H4 (cell line): Measurements from ENCODE around the gene KCNF1. TPM values are rescaled to one million over a fixed set of nuclear protein-coding genes. Genes with fewer than 3 reads are reported as not detected.

Experiments used
- DNase-seq: peaks from one replicate; pipeline ENCODE4 v3.0.0-alpha.2; 2015; ENCODE audit warnings: low spot score
- total RNA-seq: library from RNA; depleted of rRNA; stranded (reverse); fragments of >200 nt; shearing (Covaris generic); gene quantifications from 2 replicates; pipeline ENCODE4 v1.2.3, GENCODE V29; 2014

KCNF1 gene
- total RNA-seq, 1 experiment from 2014 or later = 0.14 TPM

DNA sequence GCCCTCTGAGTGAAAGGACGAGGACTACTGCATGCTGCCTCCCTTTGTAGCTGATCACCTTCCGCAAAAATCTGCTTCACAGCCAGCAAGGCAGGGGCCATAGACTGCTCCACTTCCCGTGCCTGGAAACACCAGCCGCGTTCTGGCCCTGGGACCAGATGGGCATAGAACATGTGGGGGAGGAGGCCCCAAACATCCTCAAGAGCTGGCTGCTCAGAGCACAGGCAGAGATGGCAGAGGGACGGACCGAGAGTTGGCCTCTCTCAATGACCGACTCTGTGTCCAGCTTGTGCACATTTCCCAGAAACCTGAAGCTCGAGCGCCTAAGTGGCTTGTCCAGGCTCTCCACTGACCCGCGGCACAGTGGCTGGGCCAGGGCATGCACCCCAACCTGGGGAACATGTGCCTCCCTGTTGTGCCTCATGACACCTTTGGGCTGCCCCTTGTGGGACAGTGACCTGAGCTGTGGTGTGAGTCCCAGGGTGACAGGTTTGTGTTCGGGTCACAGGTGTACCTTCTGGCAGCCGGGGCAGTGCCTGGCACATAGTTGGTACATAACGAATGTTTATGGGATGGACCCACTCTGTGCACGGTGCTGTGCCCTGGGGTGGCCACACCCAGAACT lies 9.1 kb downstream of the KCNF1 start:
- no peak for DNase-seq

DNA sequence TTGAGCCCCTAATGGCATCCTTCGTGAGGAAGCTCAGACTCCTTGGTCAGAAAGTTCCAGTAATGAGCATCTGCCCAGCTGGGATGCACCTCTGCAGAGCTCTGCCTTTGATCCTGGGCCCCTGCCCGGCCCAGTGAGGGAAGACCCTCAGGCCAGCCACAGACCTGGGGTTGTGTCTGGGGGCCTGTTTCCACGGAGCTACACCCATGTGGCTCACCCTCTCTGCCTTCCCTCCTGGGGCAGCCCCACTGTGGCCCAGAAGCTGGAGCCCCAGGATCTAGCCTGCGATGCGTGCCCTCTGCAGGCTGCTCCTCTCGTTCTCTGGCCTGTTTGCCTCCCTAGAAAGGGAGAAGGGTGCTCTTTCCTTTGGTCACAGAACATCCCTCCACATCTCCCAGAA lies 9.8 kb downstream of the KCNF1 start:
- no peak for DNase-seq

DNA sequence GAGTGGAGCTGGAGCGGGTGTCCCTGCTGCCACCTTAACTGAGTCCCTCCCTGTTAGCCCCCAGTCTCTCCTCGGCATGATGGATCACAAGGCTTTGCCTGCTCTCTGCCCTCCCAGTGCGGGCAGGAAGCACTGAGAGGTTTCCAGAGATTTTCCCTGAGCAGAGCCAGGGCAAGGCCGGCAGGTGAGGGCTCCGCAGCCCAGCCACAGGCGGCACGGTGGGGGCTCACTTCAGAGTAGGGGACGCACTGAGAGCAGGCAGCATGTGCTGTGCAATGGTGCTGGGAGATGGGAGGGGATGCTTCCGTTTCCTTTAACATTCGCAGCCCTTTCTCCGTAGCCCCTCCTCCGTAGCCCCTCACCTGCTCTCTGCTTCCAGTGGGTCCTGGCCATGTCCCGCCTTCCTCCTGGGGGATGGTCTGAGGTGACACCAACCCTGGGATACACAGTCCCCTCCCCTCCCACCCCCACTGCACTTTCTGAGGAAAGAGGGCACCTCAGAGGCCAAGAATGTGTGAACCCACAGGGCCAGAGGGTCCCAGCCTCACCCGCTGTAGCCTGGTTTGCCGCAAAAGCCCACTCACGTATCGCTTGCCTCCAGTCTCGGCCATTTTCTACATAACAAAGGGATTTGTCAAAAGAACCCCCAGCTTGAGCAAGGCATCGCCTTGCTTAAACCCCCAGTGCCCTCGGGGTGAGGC lies 10.7 kb downstream of the KCNF1 start:
- no peak for DNase-seq

DNA sequence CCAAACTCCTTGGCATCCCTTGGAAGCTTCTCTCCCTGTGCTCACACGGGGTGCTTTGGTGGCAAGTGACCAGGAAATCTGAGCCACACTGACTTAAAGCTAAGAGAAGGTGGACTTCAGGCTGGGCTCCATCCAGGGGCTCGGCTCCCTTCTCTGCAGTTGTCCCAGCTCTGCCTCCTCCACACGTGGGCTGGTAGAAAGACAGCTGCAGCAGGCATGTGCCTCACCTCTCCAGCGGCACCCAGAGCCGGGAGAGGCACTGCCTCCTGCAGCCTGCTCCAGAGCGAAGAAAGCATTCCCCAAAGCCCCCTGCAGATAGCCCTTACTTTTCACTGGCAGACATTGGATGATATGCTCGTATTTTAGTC lies 11.3 kb downstream of the KCNF1 start:
- DNase-seq = no peak

DNA sequence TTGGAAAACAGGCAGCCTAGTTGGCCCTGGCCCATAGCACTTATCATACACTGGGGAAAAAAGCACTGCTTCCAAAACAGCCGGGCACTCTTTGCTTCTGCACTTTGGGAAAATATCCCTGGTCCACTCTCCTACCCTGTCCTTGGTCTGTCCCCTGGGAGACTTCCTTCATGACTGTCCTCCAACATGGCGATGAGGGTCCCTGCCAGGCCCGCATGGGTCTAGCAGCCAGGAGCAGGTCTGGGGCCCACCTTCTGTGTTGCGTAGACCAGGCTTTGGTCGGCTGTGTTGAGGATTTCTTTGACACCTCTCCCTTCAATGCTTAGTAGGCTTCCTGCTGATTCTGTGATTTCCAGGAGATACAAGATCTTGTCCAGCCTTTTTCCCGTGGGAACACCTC lies 12.2 kb downstream of the KCNF1 start:
- DNase-seq = no peak

DNA sequence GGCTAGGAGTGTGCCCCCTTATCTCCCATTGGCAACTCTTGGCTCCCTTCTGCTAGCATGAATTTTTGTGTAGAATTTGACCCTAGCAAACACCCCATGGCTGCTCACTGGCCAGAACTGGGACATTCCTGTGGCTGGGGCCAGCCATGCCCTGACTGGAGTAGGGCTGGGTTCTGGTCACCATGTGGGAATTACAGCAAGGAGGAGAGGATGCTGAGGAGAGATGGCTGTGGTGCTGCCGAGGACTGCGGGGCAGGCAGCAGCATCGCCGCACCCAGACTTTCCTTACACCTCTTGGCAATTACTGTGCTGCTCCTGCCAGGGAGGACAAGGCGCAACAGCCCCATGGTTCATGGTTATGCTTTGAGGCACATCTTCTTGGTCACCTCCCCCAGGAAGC lies 12.7 kb downstream of the KCNF1 start:
- no peak for DNase-seq

DNA sequence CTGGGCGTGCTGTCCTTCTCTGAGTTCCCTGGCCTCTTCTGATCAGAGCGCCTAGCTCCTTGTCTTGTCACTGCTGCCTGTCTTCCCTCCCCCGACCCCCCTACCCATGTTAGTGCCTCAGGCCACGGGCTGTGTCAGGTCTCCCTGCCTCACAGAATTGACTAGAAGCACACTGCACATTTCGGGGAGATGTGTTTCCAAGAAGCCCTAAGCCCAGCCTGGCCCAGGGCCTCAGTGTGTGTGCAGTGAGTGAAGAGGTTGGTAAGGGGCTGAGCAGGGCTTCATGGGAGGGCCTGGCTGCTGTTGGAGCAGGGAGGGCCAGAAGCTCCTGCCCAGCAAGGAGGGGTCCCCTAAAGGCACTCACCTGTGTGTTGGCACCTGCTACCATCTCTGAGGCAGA lies 13.1 kb downstream of the KCNF1 start:
- DNase-seq = no peak

DNA sequence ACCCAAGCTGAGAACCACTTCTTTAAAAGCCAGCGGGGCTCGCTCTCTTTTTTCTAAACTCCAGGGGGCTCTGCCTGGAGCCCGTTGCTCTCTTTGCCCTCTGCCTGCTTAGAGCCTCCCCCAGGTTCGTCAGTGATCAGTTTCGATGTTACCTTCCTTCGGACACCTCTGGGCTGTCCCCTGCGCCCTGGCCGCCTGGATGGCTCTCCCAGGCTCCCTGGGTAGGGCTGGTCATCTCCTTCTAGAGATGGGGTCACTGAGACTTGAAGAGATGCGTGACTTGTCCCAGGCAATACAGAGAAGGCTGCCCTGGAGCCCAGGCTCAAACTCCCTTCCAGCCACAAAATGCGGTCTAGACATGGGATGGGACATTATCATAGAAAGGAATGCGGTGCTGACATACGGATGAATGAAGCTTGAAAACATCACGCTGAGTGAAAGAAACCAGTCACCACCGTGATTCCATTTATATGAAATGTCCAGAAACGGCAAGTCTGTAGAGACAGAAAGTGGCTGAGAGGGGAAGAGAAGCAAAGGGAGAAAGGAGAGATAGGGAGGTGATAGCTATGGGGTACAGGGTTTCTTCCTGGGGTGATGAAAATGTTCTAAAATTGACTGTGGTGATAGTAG lies 14.6 kb downstream of the KCNF1 start:
- no peak for DNase-seq

DNA sequence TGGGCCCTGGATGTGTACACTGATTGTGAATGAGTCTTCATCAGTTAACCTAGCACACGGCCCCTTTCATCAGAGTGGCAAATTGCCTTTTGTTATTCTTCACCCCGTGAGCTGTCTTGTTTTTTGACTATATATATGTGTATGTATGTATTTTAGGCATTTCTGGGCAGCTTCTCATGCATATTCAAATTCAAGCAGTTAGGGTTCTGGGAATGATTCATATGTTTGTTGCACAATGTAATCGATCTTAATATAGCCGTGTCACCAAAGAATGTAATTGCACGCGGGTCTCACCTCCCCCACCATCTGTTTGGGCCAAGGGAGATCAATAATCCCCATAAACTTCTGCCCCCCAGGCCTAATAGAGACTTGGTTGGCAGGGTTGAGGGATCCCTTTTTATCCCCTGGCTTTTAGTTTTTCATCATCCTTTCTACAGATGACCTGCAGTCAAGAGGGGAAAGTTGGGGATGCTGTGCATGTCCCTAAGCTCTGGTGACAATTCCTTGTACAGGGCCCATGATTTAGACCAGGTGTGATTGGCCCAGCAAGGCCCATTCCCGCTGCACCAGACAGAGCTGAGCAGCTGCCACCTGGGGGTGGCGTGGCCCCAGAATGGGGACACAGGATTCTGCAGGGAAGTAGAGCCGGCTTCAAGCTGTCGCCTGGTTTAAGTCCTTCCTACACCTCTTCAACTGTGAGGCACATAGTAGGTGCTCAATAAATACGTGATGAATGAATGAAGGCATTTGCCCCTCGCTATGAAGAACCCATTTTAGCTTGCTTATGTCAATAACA lies 19.2 kb downstream of the KCNF1 start:
- no peak for DNase-seq

DNA sequence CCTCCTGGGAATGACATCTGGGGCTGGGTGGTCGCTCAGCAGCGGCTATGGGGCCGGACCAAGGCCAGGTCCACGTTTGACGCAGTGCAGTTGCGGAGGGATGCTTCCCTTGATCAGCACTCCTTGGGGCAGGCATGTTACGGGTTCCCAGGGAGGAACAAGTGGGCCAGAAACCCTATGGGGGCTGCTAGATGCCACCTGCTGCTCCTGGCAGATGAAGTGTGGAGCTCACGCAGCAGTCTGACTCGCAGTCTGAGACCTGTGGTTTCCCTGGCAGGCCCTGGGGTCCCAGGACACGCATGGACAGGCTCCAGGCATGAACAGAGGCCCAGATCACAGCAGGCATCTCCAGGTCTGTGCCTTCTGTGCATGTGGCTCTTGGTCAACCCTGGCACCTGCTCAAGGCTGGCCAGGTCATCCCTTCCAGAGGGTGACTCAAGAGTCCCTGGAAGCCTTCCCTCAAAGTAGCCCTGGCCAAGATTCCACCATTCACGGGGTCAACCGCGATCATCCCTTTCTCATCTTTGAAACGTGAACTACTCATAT lies 20.0 kb downstream of the KCNF1 start:
- DNase-seq = no peak

DNA sequence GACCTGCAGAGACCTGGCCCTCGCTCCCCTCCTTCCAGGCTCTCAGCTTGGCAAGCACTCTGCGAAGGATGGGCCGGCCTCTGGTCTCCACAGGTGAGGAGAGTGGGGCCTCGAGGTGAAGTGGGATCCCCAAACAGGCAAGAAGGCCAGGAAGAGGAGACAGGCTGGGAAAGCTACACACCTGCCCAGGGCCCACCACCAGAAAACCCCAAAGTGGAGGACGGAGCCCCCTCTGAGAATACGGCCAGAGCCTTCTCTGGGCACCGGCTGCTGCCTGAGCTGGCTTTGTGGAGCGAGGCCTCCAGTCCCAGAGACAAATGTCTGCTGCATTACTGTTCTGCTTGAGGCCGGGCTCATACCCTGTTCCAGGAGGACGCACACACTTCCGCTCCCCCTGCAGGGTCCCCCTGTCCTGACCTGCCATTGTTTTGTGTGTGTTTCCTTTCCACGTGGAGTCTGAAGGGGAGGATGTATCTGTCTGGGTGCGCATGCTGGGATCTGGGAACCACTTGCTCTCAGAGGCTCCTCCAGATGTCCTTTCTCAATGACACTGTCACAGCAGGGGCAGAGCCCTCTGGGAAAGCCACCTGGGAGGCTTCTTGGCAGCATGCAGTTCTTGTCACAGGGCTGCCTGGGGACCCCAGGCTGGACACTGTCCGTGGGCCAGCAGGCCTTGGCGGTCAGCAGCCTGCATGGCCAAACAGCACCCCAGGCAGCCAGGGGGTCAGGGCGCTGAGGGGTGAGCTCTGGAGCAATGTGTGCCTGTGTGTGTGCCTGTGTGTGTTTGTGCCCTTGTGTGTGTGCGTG lies 20.8 kb downstream of the KCNF1 start:
- no peak for DNase-seq

DNA sequence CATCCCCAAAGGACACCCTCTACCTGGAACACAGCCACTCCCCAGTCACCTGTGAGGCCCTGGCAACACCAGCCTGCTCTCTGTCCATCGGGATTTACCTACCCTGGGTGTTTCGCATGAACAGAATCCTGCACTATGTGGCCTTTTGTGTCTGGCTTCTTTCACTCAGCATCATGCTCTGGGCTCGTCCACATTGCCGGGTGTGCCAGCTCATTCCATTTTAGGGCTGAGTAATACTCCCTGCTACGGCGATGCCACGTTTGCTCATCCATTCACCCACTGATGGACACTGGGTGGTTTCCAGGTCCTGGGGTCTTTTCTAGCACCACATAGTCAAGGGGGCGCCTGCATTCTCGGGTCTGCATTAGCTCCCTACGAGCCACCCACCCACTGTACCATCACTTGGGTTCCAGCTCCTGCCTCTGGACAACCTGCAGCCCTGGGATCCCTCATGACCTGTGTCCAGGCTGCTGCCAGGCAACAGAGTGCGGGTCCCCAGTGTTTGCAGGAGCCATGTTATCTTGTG lies 22.0 kb downstream of the KCNF1 start:
- DNase-seq = no peak

DNA sequence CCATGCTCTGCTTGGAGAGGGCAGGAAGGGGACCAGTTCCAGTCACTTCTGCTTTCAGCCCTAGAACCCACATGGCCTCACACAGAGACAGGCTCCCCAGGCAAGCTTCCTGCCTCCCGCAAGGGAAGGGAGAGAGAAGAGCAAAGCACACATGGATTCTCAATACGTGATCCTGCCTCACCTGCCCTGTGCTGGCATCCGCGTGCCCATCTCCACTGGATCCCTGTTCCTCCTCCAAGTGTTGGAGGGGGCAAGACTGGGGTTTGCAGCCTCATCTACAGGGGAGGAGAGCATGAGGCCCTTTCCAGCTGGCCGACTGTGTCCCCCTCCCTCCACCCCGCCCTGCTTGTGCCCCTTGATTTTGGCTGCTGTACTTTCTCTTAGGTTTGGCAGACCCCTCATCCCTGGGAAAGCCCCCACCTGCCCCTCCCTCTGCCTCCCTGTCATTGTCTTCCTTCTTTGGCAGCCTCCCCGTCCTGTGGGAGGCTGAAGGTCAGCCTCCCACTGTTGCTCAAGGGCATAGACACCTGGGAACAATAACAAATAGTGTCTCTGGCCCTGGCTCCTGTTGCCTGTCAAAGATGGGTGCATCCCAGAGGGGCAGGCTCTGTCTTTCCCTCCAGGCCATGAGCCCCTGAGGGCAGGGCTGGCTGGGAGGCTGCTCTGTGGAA lies 22.7 kb downstream of the KCNF1 start:
- DNase-seq = no peak

DNA sequence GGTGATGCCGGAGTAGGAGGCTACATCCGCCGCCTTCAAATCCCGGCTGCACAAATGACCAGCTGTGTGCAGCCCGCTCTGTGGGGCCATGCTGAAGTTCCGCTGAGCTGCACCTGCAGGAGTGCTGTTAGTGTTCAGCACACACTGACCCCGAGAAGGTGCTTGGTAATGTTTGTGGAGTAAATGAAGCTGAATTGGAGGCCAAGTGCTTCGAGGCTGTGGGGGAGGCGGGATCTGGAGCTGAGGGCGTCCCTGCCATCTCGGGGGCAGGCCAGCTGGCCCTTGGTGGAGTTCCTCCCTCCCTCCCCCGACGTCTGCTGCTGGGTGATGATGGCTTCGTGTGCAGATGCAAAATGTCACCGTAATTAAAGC lies 23.2 kb downstream of the KCNF1 start:
- DNase-seq = no peak

DNA sequence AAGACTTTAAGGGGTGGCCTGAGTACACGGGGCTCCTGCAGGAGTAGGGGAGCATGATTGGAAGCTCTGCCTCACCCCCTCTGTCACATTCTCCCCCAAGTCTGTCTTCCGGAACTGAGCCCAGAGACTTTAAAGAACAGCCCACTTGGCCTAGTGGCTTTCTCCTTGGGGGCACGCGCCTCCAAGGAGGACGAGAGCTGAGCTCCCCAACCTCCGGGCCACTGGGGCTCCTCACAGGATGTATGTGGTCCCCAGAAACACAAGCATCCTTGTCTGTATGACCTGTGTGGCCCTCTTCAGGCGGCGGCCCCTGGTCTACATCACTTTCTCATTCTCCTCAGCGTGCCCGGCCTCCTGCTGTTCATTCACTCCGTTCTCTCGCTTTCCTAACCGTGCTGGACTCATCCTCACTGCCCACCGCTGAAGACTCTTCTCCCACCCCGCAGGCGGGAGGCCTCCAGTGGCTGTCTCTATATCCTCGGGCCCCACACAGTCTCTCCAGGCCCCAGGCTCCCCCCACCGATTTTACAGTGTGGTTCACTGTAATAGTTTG lies 23.7 kb downstream of the KCNF1 start:
- DNase-seq = no peak

DNA sequence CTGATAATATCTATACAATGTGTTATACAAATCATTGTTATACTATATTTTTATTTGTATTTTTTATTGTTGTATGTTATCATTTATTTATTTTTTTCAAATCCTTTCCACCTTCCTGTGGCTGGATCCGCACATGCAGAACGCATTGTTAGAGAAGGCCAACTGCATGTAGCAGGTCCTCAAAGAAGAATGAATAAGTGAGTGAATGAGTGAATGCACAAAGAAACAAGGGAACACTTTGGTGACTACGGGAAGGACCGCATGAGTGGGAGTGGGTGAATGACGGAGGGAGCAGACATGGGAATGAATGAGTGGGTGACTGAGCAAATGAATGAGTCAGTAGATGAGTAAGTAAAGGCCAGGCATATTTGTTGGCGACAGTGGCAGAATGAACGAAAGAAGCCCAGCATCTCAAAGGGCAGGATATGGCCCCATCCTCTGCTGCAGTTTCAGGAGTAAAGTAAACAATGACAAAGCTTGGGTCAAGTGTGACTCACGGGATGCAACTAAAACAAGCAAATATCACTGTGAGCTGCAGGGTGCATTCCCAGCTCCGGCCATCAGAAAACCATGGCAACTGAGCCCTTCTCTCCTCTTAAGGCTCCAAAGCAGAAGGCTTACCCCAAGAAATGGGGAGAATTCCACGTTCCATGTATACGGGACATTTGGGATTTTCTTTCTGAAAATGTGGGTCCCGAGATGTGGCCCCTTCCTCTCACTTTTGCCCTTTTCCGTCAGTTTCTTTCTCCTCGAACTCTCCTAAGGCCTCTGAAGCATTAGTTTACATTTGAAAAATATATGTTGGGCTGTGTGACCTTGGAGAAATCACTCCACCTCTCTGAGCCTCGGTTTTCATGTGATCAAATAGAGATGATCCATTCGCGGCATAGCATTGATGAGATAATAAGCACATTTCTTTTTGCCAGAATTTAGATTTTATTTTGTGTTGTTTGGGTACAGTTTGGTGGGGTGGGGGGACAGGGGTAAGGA lies 24.5 kb downstream of the KCNF1 start:
- peak; percentile 93 for DNase-seq

DNA sequence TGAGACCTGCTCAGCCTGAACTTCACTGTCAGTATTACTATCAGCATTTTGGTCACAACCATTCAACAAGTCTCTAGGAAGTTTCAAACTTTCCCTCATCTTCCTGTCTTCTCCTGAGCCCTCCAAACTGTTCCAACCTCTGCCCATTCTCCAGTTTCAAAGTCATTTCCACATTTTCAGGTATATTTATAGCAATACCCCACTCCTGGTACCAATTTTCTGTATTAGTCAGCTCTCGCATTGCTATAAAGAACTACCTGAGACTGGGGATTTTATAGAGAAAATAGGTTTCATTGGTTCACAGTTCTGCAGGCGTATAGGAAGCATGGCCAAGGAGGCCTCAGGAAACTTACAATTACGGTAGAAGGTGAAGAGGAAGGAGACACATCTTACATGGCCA lies 27.3 kb downstream of the KCNF1 start:
- DNase-seq = no peak

DNA sequence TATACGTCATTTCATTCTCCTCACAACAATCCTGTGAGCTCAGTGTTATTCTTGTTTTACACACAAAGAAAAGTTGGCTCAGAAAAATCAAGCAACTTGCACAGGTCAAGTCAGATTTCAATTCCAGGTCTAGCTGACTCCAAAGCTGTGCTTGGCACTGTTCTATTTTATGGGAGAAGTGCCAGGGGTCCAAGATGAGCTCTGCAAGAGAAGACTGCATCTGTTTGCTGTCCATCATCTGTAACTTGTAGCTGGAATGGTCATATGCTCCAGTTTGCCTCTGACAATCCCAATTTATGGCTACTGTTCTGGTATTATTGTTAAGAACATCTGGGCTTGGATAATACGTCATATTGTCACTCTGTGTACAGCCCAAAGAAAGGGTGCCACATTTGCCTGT lies 28.9 kb downstream of the KCNF1 start:
- no peak for DNase-seq

DNA sequence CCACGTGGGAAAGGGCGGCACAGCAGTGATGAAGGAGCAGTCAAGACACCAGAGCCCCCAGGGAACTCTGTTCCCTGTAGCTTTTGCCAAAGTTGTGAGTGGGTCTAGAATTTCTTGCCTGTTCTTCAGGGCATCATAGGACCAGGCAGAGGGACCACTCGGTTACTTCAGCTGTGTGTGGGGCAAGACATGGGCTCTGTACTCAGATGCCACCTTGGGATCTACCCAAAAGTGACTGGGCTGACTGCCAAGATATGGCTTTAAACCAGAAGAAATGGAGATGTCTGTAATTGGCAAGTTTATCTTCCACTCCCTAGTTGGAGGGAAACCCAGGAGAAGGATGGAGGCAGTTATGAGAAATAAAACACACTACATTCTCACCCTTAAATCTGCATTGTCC lies 29.6 kb downstream of the KCNF1 start:
- DNase-seq = no peak
